Activated naive CD8-positive, alpha-beta T cell treated with anti-CD3 and anti-CD28 coated beads for 36 hours (primary cell): ENCODE measurements around the gene COL16A1. TPM values are rescaled to one million over a fixed set of nuclear protein-coding genes. Genes with fewer than 3 reads are reported as not detected.

Source experiments
- DNase-seq: peaks from one replicate; pipeline ENCODE4 v3.0.0; 2021
- H3K27ac Mint-ChIP-seq: one replicate; pipeline ENCODE4 v1.8.0; 2022; ENCODE audit warnings: mild to moderate bottlenecking, moderate library complexity, mixed read lengths
- H3K27me3 Mint-ChIP-seq: one replicate; pipeline ENCODE4 v1.8.0; 2022; ENCODE audit warnings: mild to moderate bottlenecking, mixed read lengths
- H3K36me3 Mint-ChIP-seq: one replicate; pipeline ENCODE4 v1.8.0; 2021; ENCODE audit warnings: mild to moderate bottlenecking, mixed read lengths
- H3K4me1 Mint-ChIP-seq: one replicate; pipeline ENCODE4 v1.8.0; 2021; ENCODE audit warnings: mixed read lengths
- H3K4me3 Mint-ChIP-seq: one replicate; pipeline ENCODE4 v1.8.0; 2022; ENCODE audit warnings: mild to moderate bottlenecking, moderate library complexity, mixed read lengths
- H3K9me3 Mint-ChIP-seq: one replicate; pipeline ENCODE4 v1.8.0; 2022; ENCODE audit warnings: mixed read lengths
- total RNA-seq, 2 experiments: library from RNA; stranded (reverse); gene quantifications; one replicate each; pipeline ENCODE4 v1.2.3, GENCODE V29; 2021

The COL16A1 gene
- total RNA-seq = under 1 TPM; 0.36 to 0.93 TPM

DNA sequence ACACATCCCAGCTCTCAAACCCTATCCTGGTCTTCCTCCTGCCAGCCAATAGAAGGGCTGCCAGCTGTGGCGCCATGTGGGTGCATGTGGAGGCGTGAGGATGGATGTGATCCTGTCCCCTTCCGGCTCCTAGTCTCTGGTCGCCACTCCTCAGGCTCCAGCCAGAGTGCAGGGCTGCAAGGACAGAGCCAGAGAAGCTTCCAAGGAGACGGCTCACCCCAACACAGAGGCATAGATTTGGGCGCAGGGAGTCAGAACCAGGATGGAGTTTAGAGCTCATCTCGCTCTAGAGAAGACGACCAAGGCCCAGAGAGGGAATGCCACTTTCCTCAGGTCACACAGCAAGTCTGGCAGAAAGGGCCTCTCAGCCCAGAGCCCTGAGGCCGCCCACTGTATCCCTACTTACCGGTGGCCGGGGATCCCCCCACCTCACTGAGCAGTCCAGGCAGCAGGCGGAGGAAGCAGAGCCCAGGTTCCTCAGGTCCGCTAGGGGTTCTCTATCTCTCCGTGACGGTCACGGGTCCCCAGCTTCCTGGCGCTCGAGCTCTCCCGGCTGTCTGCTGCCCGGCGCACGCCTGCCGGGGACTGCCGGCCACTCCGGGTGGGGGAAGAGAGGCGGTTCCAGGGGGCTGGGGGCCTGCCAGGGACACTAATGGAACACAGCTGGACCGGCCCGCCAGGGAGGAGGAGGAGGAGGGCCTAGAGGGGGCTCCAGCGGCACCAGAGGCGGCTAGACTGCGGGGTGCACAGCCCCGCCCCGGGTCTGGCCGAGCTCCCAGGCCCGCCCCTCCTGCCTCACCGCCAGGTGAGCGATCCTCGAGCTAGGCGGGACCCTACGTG, at the start of gene COL16A1:
Gene COL16A1 (minus strand): TSS at position 587 of the 840 bp plus-strand sequence. CDS start 1,824 bp downstream, outside the sequence.
- Mint-ChIP-seq H3K9me3 (no peaks in the 10 kb centered on the region), H3K27me3 (peaks cover 47% of the 10 kb centered on the region), H3K4me3 (peak within 1 kb of the TSS; percentile 19), H3K36me3 (no peaks in the 10 kb centered on the region), H3K27ac (no peak within 1 kb of the TSS), H3K4me1 (peaks cover 50% of the 10 kb centered on the region)
- no peak for DNase-seq

- Mint-ChIP-seq H3K4me1 (peaks cover 21% of the 10 kb centered on the region), H3K9me3 (no peaks in the 10 kb centered on the region), H3K27ac (no peak overlapping the region), H3K27me3 (no peaks in the 10 kb centered on the region), H3K4me3 (no peak overlapping the region), H3K36me3 (no peaks in the 10 kb centered on the region)
- DNase-seq = no peak
These were observed 49.2 kb upstream of the COL16A1 start for GRCh38 chr1:31752952-31753475.

DNA sequence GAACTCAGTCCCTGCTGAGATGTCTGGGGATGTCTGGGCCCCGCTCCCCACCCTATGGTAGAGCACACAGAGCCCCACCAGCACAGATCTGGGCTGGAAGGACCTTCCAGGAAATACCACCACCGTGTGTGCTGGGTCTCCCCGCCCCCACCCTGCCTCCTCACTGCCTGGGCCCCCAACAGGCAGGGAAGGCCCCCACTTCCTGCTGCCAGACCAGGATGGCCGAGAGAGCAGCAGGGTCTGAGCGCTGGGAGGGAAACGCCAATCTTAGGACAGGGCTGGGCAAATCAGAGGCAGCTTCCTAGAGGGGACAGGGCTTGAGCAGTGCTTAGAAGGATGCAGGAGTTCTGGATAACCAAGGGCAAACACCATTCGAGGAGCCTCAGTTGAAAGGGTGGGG, 48.4 kb upstream of the COL16A1 start:
- H3K4me3 Mint-ChIP-seq = no peak overlapping the region
- H3K4me1 Mint-ChIP-seq = peaks cover 21% of the 10 kb centered on the region
- no peaks in the 10 kb centered on the region for H3K36me3 Mint-ChIP-seq
- H3K27me3 Mint-ChIP-seq = peaks cover 2% of the 10 kb centered on the region
- H3K9me3 Mint-ChIP-seq = no peaks in the 10 kb centered on the region
- no peak overlapping the region for H3K27ac Mint-ChIP-seq
- DNase-seq = no peak

- Mint-ChIP-seq H3K4me1 (peaks cover 21% of the 10 kb centered on the region), H3K9me3 (no peaks in the 10 kb centered on the region), H3K4me3 (no peak overlapping the region), H3K36me3 (no peaks in the 10 kb centered on the region), H3K27me3 (peaks cover 5% of the 10 kb centered on the region), H3K27ac (no peak overlapping the region)
- DNase-seq = no peak
These were observed 48.0 kb upstream of the COL16A1 start for GRCh38 chr1:31751822-31752241.

DNA sequence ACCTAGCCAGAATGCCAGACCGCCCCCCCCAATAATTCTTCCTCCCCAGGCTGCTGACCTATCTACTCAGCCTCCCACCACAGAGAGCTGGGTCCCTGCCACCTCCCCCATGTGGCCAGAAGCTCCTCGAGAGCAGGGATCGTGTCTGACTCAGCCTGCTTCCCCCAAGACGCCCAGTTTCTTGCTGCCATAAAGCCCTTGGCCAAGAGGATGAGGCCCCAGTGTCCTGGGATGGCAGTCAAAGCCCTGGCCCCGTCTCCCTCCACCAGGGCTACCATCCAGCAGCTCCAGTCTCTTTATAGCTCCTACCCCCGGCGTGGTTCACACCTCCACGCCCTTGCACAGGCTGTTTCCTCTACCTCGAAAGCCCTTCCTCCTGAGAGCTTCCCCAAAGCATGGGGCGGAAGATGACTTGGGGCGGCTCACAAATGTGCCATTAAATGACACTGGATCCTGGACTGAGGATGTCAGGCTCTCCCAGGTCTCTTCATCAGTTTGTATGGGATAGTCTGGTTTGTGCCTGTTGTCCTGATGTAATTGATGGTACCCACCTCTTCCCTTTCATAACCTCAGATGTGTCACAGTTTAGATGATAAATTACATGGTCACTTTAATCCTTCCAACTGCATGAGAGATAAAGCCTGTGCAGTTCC, 47.2 kb upstream of the COL16A1 start:
- no peaks in the 10 kb centered on the region for H3K36me3 Mint-ChIP-seq
- H3K4me3 Mint-ChIP-seq = no peak overlapping the region
- DNase-seq = no peak
- no peaks in the 10 kb centered on the region for H3K9me3 Mint-ChIP-seq
- H3K27me3 Mint-ChIP-seq = peaks cover 5% of the 10 kb centered on the region
- no peak overlapping the region for H3K27ac Mint-ChIP-seq
- peaks cover 24% of the 10 kb centered on the region for H3K4me1 Mint-ChIP-seq

GRCh38 chr1:31749785-31750735, 46.2 kb upstream of the COL16A1 start:
- peaks cover 24% of the 10 kb centered on the region for H3K4me1 Mint-ChIP-seq
- no peaks in the 10 kb centered on the region for H3K36me3 Mint-ChIP-seq
- H3K9me3 Mint-ChIP-seq = no peaks in the 10 kb centered on the region
- DNase-seq = no peak
- no peak overlapping the region for H3K27ac Mint-ChIP-seq
- H3K27me3 Mint-ChIP-seq = peaks cover 5% of the 10 kb centered on the region
- no peak overlapping the region for H3K4me3 Mint-ChIP-seq

- Mint-ChIP-seq H3K4me3 (no peak overlapping the region), H3K4me1 (peaks cover 24% of the 10 kb centered on the region), H3K9me3 (no peaks in the 10 kb centered on the region), H3K36me3 (no peaks in the 10 kb centered on the region), H3K27me3 (peaks cover 5% of the 10 kb centered on the region), H3K27ac (no peak overlapping the region)
- no peak for DNase-seq
These were observed 44.5 kb upstream of the COL16A1 start for GRCh38 chr1:31748365-31748764.

DNA sequence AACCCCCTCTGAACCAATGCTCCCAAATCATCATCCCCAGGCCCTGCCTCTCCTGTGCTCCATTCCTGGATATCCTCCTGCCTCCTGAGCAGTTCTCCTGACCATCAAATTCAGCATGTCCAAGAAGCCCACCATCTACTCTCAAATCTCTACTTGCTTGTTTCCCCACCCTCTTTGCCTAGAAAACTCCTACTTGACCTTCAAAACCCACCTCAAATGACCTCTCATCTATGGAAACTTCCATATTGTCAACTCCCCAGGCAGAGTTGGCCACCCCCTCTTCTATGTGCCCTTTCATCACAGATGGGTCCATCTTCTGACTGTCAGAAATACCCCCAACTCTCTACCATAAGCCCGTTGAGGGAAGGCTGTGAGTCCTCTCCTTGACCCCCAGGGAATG, 43.5 kb upstream of the COL16A1 start:
- H3K9me3 Mint-ChIP-seq = no peaks in the 10 kb centered on the region
- peaks cover 21% of the 10 kb centered on the region for H3K4me1 Mint-ChIP-seq
- peaks cover 5% of the 10 kb centered on the region for H3K27me3 Mint-ChIP-seq
- H3K4me3 Mint-ChIP-seq = no peak overlapping the region
- H3K36me3 Mint-ChIP-seq = no peaks in the 10 kb centered on the region
- H3K27ac Mint-ChIP-seq = no peak overlapping the region
- DNase-seq = no peak

GRCh38 chr1:31746687-31747086, 42.9 kb upstream of the COL16A1 start:
- Mint-ChIP-seq H3K9me3 (no peaks in the 10 kb centered on the region), H3K27ac (no peak overlapping the region), H3K4me3 (no peak overlapping the region), H3K27me3 (peaks cover 5% of the 10 kb centered on the region), H3K36me3 (no peaks in the 10 kb centered on the region), H3K4me1 (peaks cover 15% of the 10 kb centered on the region)
- DNase-seq = no peak

DNA sequence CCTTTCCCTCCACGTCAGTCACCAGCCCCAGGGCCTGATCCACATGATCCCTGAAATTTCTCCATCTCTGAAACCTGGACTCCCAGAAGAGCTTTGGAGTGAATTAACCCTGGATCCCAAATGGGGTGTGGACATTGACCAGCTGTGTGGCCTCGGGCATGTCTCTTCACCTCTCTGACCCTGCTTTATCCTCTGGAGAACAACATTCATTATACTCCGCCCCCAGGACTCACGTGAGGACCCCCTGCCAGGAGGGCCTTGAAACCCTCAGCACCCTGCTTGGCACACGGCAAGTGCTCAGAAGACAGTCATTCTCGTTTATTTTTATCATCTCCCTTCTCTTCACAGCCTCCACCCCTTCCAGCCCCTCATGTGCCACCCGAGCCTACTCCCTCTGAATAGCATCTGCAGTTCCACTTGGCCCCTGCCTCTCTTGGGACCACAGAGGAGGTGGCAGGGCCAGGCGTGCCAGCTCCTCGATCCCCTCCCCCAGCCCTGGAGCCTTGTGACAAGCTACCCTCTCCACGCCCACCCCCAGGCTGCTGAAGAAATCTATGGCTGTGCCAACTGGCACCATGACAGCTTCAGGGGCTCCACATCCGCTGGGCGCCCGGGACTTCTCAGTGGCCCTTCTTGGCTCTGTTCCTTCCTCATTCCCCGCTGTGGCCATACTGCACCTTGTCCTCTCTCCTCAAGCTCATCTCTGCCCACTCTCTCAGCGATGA, 42.3 kb upstream of the COL16A1 start:
- Mint-ChIP-seq H3K9me3 (no peaks in the 10 kb centered on the region), H3K27ac (no peak overlapping the region), H3K4me3 (no peak overlapping the region), H3K4me1 (peaks cover 11% of the 10 kb centered on the region), H3K27me3 (peaks cover 5% of the 10 kb centered on the region), H3K36me3 (no peaks in the 10 kb centered on the region)
- no peak for DNase-seq

GRCh38 chr1:31745096-31745945, 41.5 kb upstream of the COL16A1 start:
- peaks cover 5% of the 10 kb centered on the region for H3K27me3 Mint-ChIP-seq
- DNase-seq = peak; percentile 64
- no peaks in the 10 kb centered on the region for H3K36me3 Mint-ChIP-seq
- H3K4me3 Mint-ChIP-seq = no peak overlapping the region
- H3K9me3 Mint-ChIP-seq = no peaks in the 10 kb centered on the region
- H3K4me1 Mint-ChIP-seq = peaks cover 4% of the 10 kb centered on the region
- H3K27ac Mint-ChIP-seq = no peak overlapping the region

DNA sequence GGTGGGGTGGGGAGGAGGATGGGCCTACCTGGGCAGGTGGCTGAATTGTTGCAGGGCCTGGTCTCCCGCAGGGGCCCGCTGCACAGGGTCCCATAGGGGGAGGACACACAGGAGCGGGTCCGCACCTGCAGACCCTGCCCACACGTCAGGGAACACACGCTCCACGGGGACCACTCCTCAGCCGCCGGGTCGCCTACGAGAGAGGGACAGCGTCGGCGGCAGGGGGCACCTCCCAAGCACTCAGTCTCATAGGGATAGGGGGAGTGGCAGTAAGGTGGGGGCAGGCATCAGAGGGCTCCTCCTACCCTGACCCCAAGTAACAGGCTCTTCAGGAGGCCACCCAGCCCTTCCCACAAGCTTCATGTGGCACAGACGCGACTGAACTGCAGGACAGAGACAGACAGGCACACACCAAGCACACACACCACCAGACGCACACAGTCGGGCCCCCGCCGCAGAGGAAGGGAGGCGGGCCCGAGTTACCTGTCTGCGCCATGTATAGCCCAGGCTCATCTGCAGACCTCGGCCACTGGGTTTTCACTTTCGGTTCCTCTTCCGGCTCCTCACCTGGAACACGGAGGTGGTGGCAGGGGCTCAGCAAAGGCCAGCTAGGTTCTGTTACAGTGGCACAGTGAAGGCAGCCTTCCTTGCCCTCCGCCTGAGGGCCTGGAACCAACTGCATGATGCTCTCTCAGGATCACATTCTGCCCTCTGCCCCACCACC, 40.5 kb upstream of the COL16A1 start:
- no peaks in the 10 kb centered on the region for H3K36me3 Mint-ChIP-seq
- no peak overlapping the region for H3K27ac Mint-ChIP-seq
- peaks cover 5% of the 10 kb centered on the region for H3K27me3 Mint-ChIP-seq
- no peak overlapping the region for H3K4me3 Mint-ChIP-seq
- H3K9me3 Mint-ChIP-seq = no peaks in the 10 kb centered on the region
- DNase-seq = no peak
- peaks cover 6% of the 10 kb centered on the region for H3K4me1 Mint-ChIP-seq
